HL-60 (cell line): Measurements from ENCODE around the gene RBMS3.

Source experiments
- DNase-seq, 2 experiments: peaks; one replicate each; pipeline ENCODE4 v3.0.0-alpha.2; 2010 to 2020; ENCODE audit warnings: low read depth in 1 of 2, low spot score in 1 of 2
- H3K27ac ChIP-seq: fragments of 250-450 bp; sonication (Bioruptor Pico); replicated peaks from 2 replicates; pipeline ENCODE4 v1.5.1; 2020; ENCODE audit warnings: mild to moderate bottlenecking, moderate library complexity
- H3K27me3 ChIP-seq: fragments of 250-450 bp; sonication (Bioruptor Pico); 2 replicates; pipeline ENCODE4 v1.5.1; 2021; ENCODE audit warnings: mild to moderate bottlenecking, moderate library complexity; ENCODE audit not compliant: insufficient read depth, poor library complexity, severe bottlenecking
- H3K4me3 ChIP-seq: replicated peaks from 2 replicates; pipeline ENCODE4 v1.5.1; 2011; ENCODE audit warnings: mild to moderate bottlenecking, control low read depth, low read length; ENCODE audit not compliant: insufficient read depth
- GABPA ChIP-seq: IDR thresholded peaks from 2 replicates; pipeline ENCODE4 v1.6.1; 2012; ENCODE audit warnings: low read depth
- POLR2AphosphoS5 ChIP-seq: IDR thresholded peaks from 2 replicates; pipeline ENCODE4 v1.6.1; 2012; ENCODE audit warnings: low read depth
- REST ChIP-seq: IDR thresholded peaks from 2 replicates; pipeline ENCODE4 v1.6.1; 2012; ENCODE audit warnings: low read depth; ENCODE audit not compliant: insufficient replicate concordance
- SPI1 ChIP-seq: IDR thresholded peaks from 2 replicates; pipeline ENCODE4 v1.6.1; 2012; ENCODE audit warnings: low read depth, mild to moderate bottlenecking, borderline replicate concordance
- TF ChIP-seq, protein P1 (sequence below): IDR thresholded peaks from one replicate; pipeline ENCODE4 v1.5.1; 2011; ENCODE audit warnings: low read length, control low read depth, inconsistent platforms; ENCODE audit not compliant: insufficient read depth

The RBMS3 gene

DNA sequence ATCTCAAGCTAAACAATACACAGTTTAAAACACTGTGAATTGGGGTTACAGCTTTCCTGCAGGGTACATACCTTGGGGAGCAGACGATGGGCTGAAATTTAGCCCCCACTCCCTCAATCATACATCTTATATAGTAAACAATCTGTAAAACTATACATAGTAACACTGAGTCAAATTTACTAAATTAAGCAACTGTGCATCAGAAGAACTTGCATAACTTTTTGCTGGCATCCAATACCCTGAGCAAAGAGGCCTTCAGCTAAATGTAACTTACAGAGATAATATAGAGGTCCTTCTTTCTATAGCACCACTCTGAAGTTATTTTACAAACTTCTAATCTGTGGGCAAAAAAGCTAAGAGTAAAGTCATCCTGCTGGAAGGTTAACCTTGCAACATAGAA lies 721.9 kb downstream of the RBMS3 start:
- no peak for DNase-seq
- no peak overlapping the region for H3K27ac ChIP-seq
- no peak for TF ChIP-seq GABPA
- no peak for TF ChIP-seq REST
- TF ChIP-seq, protein P1, sequence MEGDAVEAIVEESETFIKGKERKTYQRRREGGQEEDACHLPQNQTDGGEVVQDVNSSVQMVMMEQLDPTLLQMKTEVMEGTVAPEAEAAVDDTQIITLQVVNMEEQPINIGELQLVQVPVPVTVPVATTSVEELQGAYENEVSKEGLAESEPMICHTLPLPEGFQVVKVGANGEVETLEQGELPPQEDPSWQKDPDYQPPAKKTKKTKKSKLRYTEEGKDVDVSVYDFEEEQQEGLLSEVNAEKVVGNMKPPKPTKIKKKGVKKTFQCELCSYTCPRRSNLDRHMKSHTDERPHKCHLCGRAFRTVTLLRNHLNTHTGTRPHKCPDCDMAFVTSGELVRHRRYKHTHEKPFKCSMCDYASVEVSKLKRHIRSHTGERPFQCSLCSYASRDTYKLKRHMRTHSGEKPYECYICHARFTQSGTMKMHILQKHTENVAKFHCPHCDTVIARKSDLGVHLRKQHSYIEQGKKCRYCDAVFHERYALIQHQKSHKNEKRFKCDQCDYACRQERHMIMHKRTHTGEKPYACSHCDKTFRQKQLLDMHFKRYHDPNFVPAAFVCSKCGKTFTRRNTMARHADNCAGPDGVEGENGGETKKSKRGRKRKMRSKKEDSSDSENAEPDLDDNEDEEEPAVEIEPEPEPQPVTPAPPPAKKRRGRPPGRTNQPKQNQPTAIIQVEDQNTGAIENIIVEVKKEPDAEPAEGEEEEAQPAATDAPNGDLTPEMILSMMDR = no peak
- no peak for TF ChIP-seq POLR2AphosphoS5
- no peak for TF ChIP-seq SPI1
- H3K4me3 ChIP-seq = no peak overlapping the region
- no peaks in the 10 kb centered on the region for H3K27me3 ChIP-seq

- Histone ChIP-seq H3K27me3 (no peaks in the 10 kb centered on the region), H3K4me3 (no peak overlapping the region), H3K27ac (no peak overlapping the region)
- no peak for DNase-seq
- TF ChIP-seq POLR2AphosphoS5 (no peak), GABPA (no peak), REST (no peak), SPI1 (no peak)
- TF ChIP-seq, protein P1 = no peak
Observed at GRCh38 chr3:30003741-30004140, 722.9 kb downstream of the RBMS3 start.

- Histone ChIP-seq H3K27ac (no peak overlapping the region), H3K27me3 (no peaks in the 10 kb centered on the region), H3K4me3 (no peak overlapping the region)
- DNase-seq = no peak
- TF ChIP-seq, protein P1 = no peak
- TF ChIP-seq GABPA (no peak), POLR2AphosphoS5 (no peak), REST (no peak), SPI1 (no peak)
Observed at GRCh38 chr3:30004481-30004880, 723.6 kb downstream of the RBMS3 start.
